ENCODE results near the gene FAM234A. TPM values are rescaled to one million over a fixed set of nuclear protein-coding genes. Genes with fewer than 3 reads are reported as not detected.
"Not testable (repeated sequence)": the region's sequence is repeated elsewhere in the genome, so short reads cannot be mapped to it uniquely, and the experiment has no call there.

Gene FAM234A
- total RNA-seq, 1 experiment from 2014 or later = 107 TPM

DNA sequence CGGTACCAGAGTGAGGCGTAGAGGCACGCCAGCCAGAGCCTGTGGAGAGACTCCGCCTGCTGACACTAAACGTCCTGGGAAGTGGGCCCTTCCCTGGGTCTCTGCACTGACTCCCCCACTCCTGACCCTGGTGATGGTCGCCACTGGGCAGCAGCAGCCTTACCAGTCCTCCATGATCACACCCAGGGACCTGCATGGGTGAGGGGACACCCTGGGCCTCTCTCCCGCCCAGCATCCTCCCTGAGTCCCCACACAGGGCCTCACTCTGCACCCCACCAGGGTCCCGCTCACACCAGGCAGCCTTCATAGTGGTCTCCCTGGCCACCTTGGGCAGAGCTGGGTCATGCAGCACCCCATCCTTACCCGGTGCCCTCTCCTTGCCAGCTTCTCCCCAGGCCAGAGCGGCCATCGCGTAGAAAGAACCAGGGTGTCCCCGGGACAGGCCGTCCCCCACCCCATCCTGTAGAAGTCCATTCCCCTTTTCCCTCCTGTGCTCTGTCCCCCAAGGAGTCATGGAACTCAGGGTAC is 30.4 kb downstream of the FAM234A start:
- DNase-seq (ENCODE audit: low read depth) = no peak

DNA sequence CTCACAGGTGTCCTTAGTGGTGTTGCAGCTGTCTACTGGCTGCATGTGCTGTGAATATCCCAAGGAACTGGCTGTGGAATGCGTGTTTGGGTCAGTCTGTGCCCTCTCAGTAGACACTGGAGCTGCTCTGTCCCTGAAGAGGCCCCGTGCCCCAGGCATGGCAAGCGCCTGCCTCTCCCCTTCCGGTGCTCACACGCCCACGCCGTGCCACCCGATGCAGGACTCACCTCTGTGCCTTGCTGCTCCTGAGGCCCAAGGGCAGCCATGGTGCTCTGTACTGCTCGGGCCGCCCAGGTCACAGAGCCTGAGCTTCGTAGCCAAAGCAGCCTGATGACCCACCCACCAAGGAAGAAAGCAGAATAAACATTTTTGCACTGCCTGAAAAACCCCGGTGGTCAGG is 31.1 kb downstream of the FAM234A start:
- peak; percentile 8 for DNase-seq (ENCODE audit: low read depth)

GRCh38 chr16:266258-267164 is 31.9 kb downstream of the FAM234A start:
- no peak for DNase-seq (ENCODE audit: low read depth)

GRCh38 chr16:267562-267961 is 32.9 kb downstream of the FAM234A start:
- DNase-seq (ENCODE audit: low read depth) = not testable (repeated sequence)

DNA sequence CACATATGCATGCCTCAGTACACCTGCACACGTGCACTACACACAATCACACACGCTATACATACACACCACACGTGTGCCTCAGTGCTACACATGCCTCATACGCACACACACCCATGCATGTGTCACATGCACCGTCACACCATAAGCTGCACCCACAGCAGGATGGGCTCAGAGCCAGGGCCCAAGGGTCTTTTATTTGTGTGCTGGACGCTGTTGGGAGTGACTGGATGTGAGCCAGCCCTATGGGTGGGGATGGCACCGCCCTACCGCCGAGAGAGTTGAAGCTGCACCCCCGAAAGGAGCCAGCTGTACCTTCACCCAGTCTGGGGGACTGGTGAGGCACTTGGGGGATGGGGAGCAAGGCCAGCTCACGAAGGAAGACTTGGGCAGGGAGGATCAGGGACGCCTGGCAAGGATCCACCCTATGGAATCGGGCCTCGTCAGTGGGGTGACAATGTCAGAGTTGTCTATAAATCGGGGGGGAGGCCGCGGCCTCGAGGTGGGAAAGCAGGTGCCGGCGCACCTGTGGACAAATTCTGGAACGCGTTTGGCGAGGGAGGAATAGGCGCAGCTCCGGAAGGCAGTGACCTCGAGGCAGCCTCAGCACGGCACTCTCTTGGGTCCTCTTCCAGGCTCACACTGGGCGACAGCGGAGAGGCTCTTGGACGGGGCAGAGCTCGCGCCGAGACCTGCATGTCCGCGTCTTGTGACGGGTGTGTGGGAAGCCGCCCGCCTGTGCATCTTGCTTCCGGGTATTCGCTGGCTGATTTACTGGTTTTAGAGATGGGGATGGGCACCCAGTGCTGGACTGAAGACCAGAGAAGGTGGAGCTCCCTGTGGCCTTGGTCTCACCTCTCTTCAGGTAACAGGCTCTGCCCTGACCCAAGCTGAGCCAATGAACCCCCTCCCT is 33.8 kb downstream of the FAM234A start:
- DNase-seq (ENCODE audit: low read depth) = no peak

- no peak for DNase-seq (ENCODE audit: low read depth)
These were observed 34.6 kb downstream of the FAM234A start for GRCh38 chr16:269061-269796.

DNA sequence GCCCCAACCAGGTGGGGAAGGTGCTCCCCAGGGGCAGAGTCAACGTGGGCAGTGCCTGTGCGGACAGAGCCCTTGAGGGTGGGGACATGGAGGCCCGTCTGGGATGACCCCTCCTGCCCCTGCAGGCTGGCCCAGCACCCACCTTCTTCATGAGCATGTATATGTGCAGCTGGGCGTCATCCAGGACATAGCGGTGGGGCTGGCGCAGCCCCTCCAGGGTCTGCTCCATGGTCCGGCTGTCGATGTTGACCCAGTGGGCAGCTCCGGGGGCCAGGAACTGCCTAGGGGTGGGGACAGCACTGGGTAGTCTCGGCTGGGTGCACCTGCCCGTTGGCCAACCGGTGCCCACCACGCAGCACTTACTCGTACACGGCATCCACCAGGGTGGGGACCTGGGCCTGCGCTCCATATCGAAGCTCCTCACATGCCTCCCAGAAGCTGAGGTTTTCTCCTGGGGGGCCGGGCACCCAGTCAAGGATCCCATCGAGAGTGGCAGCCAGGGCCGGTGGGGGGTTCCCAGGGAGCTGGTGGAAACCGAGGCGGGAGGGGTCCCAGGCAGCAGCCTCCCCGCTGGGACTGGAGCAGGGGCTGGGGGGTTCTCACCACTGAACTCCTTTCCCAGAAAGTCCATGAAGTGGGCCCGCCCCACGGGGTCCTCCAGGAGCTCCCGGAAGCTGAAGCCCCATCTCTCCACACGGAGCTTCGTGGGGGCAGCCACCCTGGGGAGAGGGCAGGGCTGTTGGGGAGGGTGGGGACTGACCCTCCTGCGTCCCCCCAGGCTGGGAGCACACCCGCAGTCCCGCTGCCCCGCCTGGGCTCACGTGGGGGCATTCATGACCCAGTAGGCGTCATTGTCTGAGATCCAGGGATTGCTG is 36.0 kb downstream of the FAM234A start:
- DNase-seq (ENCODE audit: low read depth) = no peak

GRCh38 chr16:272633-273546 is 38.3 kb downstream of the FAM234A start:
- no peak for DNase-seq (ENCODE audit: low read depth)

- no peak for DNase-seq (ENCODE audit: low read depth)
These were observed 39.2 kb downstream of the FAM234A start for GRCh38 chr16:273547-274421.

GRCh38 chr16:275041-275641 is 40.5 kb downstream of the FAM234A start:
- DNase-seq (ENCODE audit: low read depth) = no peak

DNA sequence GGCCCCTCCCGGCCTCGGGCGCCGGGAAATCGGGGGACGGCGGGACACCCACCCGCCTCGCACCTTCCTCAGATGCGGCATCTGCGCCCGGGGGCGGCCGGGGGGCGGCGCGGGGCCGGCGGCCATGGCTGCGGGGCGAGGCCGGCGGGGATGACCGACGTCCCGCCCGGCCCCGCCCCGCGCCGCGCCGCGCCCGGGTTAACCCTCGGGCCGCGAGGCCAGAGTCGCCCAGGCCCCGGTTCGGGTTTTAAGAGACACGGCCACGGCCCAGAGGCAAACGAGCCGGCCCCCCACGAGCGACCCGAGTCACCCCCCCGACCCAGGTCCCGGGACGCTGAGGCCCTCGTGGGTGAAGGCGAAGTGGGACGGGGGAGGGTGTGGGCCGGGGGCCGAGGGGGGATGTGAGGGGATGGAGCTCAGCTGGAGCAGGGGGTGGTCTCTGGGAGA is 41.2 kb downstream of the FAM234A start, which contains the start of gene RGS11:
RGS11 (minus strand) TSS at position 159 of the 447 bp plus-strand sequence; CDS start at position 126, 33 bp downstream.
- no peak for DNase-seq (ENCODE audit: low read depth)

GRCh38 chr16:276426-277077 is 41.9 kb downstream of the FAM234A start:
- no peak for DNase-seq (ENCODE audit: low read depth)

GRCh38 chr16:278863-279366 is 44.3 kb downstream of the FAM234A start:
- peak; percentile 48 for DNase-seq (ENCODE audit: low read depth)

- DNase-seq (ENCODE audit: low read depth) = no peak
These were observed 44.9 kb downstream of the FAM234A start for GRCh38 chr16:279531-279930.

GRCh38 chr16:280005-280460 is 45.4 kb downstream of the FAM234A start:
- DNase-seq (ENCODE audit: low read depth) = no peak

GRCh38 chr16:280552-280951 is 45.9 kb downstream of the FAM234A start, which contains the start of gene ARHGDIG:
TSS of gene ARHGDIG (plus strand) at chr16:280591. CDS start at chr16:280681, 90 bp downstream.
- no peak for DNase-seq (ENCODE audit: low read depth)

Data from LHCN-M2 (cell line).